Stomach (tissue), 9 donors: ENCODE results near the gene AIFM3. TPM values are rescaled to one million over a fixed set of nuclear protein-coding genes. Genes with fewer than 3 reads are reported as not detected.

Experiments used
- DNase-seq, 2 donors: peaks; one replicate each; pipeline versions ENCODE4 v3.0.0 to v3.0.0-alpha.2; 2013 to 2019
- H3K27ac ChIP-seq, 5 donors: fragments of 200-600 bp in 4 of 5; sonication (generic) in 4 of 5; one replicate each; pipeline ENCODE4 v1.5.1; 2013 to 2019; ENCODE audit warnings: mild to moderate bottlenecking in 1 of 5, moderate library complexity in 1 of 5
- H3K27me3 ChIP-seq, 3 donors: fragments of 200-600 bp; sonication (generic); one replicate each; pipeline ENCODE4 v1.5.1; 2017 to 2019; ENCODE audit warnings: mixed run types in 1 of 3
- H3K36me3 ChIP-seq, 4 donors: fragments of 200-600 bp; sonication (generic); 1 replicate in 3 of 4; 2 replicates in 1 of 4; pipeline ENCODE4 v1.5.1; 2016 to 2019
- H3K4me1 ChIP-seq, 4 donors: fragments of 200-600 bp; sonication (generic); one replicate each; pipeline ENCODE4 v1.5.1; 2016 to 2019
- H3K4me3 ChIP-seq, 4 donors: fragments of 200-600 bp; sonication (generic) in 3 of 4; one replicate each; pipeline ENCODE4 v1.5.1; 2016 to 2019; ENCODE audit warnings: mild to moderate bottlenecking in 1 of 4
- H3K9me3 ChIP-seq, 4 donors: fragments of 200-600 bp; sonication (generic); one replicate each; pipeline ENCODE4 v1.5.1; 2016 to 2019
- CTCF ChIP-seq, 7 experiments: fragments of 450-650 bp in 4 of 7; fragments of 200-600 bp in 3 of 7; sonication (generic) in 3 of 7; IDR thresholded peaks; one replicate each; pipeline ENCODE4 v1.5.1; 2016 to 2019; ENCODE audit warnings: antibody characterized with exemption in 7 of 7, control low read depth in 2 of 7, mild to moderate bottlenecking in 1 of 7
- EP300 ChIP-seq: sonication (generic); formaldehyde crosslinking; IDR thresholded peaks from one replicate; pipeline ENCODE4 v1.6.1; 2017; ENCODE audit warnings: antibody characterized with exemption
- POLR2A ChIP-seq, 4 donors: fragments of 450-650 bp; IDR thresholded peaks; one replicate each; pipeline ENCODE4 v1.6.1; 2016; ENCODE audit warnings: antibody characterized with exemption in 4 of 4, control low read depth in 2 of 4, mild to moderate bottlenecking in 1 of 4, moderate library complexity in 1 of 4
- POLR2AphosphoS5 ChIP-seq, 3 donors: sonication (generic); formaldehyde crosslinking; IDR thresholded peaks; one replicate each; pipeline ENCODE4 v1.6.1; 2016; ENCODE audit warnings: antibody characterized with exemption in 3 of 3
- WGBS, 5 donors: extraction: QIAGEN DNeasy Blood & Tissue Kit in 3 of 5; methylation state at CpG; one replicate each; pipeline versions ENCODE4 v1.1.5 to v1.1.7; 2013 to 2018; 5-methylcytosine and 5-hydroxymethylcytosine counted together
- intact Hi-C: fragments of 100-400 bp; cut with DNase I; formaldehyde crosslinking; loops from one replicate; pipeline ENCODE4 v1.15.1; 2023; ENCODE audit warnings: low total_unique reads
- polyA plus RNA-seq, 3 donors: library from polyadenylated mRNA; stranded (reverse); fragments of 200-250 nt; gene quantifications; one replicate each; pipeline ENCODE4 v1.2.3, GENCODE V29; 2013
- total RNA-seq, 5 donors: library from RNA; depleted of rRNA; stranded (reverse); fragments of >200 nt; gene quantifications; one replicate each; pipeline versions ENCODE4 v1.1.0 to v1.2.3, GENCODE V29; 2014 to 2016
- donor health status: healthy with polysubstance abuse.
- donor health status: Bipolar disorder and iron deficiency.
- donor health status: healthy.

Gene AIFM3
- total and polyA plus RNA-seq, 8 donors: 0.55 to 157 (median 2.1) TPM; not detected in 3

GRCh38 chr22:20959578-20960461 is 7.2 kb upstream of the AIFM3 start:
- intact Hi-C loops: loop anchor here (10.0 kb wide), 1 partner anchor 65 kb away; no protein-coding TSS in a partner anchor
- Histone ChIP-seq H3K9me3 (no peaks in the 10 kb centered on the region), H3K27me3 (peaks cover 0 to 24% (median 8%) of the 10 kb centered on the region in 3 donors), H3K27ac (no peak overlapping the region), H3K4me3 (no peak overlapping the region), H3K36me3 (no peaks in the 10 kb centered on the region), H3K4me1 (peaks cover 21 to 38% (median 30%) of the 10 kb centered on the region in 4 donors)
- no peak for DNase-seq
- WGBS, 5 donors: 93 to 97% (median 95%) methylated on average over 13 to 20 of the region's 20 CpGs
- TF ChIP-seq POLR2A (IDR thresholded peaks at IDR 0.05) (no peak), POLR2AphosphoS5 (IDR thresholded peaks at IDR 0.05) (no peak), CTCF (IDR thresholded peaks at IDR 0.05) (no peak), EP300 (no peak)

GRCh38 chr22:20960609-20961008 is 6.4 kb upstream of the AIFM3 start:
- TF ChIP-seq EP300 (no peak), POLR2A (IDR thresholded peaks at IDR 0.05) (no peak), CTCF (IDR thresholded peaks at IDR 0.05) (no peak), POLR2AphosphoS5 (IDR thresholded peaks at IDR 0.05) (no peak)
- peaks cover 0 to 30% (median 13%) of the 10 kb centered on the region in 3 donors for H3K27me3 ChIP-seq
- no peak overlapping the region for H3K4me3 ChIP-seq
- H3K27ac ChIP-seq: no peak overlapping the region
- DNase-seq: no peak
- no peaks in the 10 kb centered on the region for H3K9me3 ChIP-seq
- intact Hi-C loops: loop anchor here (10.0 kb wide), 1 partner anchor 64 kb away; no protein-coding TSS in a partner anchor
- no peaks in the 10 kb centered on the region for H3K36me3 ChIP-seq
- 82 to 94% (median 90%) methylated on average over 4 of the region's 4 CpGs for WGBS, 5 donors
- peaks cover 25 to 44% (median 35%) of the 10 kb centered on the region in 4 donors for H3K4me1 ChIP-seq

DNA sequence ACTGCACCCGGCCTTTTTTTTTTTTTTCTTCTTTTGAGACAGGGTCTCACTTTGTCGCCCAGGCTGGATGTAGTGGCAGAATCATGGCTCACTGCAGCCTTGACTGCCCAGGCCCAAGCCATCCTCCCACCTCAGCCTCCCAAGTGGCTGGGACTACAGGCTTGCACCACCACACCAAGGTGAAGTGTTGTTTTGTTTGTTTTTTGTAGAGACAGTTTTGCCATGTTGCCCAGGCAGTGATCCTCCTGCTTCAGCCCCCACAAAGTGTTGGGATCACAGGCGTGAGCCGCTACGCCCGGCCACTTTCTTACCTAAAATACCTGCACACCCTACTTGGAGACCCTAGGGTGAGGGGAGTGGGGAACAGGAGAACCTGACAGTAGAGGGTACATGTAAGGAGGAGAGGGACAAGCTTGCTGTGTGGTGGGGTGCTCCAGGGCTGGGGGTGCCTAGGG is 4.5 kb upstream of the AIFM3 start:
- intact Hi-C loops: loop anchor here (10.0 kb wide), 1 partner anchor 62 kb away; no protein-coding TSS in a partner anchor
- H3K27me3 ChIP-seq: peaks cover 0 to 33% (median 13%) of the 10 kb centered on the region in 3 donors
- peaks cover 15 to 34% (median 22%) of the 10 kb centered on the region in 4 donors for H3K4me1 ChIP-seq
- no peak for TF ChIP-seq EP300
- H3K36me3 ChIP-seq: no peaks in the 10 kb centered on the region
- H3K4me3 ChIP-seq: no peak overlapping the region
- H3K9me3 ChIP-seq: no peaks in the 10 kb centered on the region
- WGBS, 5 donors: 88 to 95% (median 93%) methylated on average over 5 to 6 of the region's 6 CpGs
- DNase-seq: no peak
- H3K27ac ChIP-seq: no peak overlapping the region

GRCh38 chr22:20963201-20964052 is 3.6 kb upstream of the AIFM3 start:
- WGBS, 5 donors: 68 to 82% (median 77%) methylated on average over 7 of the region's 7 CpGs
- Histone ChIP-seq H3K27me3 (peaks cover 0 to 33% (median 13%) of the 10 kb centered on the region in 3 donors), H3K9me3 (no peaks in the 10 kb centered on the region), H3K4me3 (no peak overlapping the region), H3K4me1 (peaks cover 9 to 29% (median 14%) of the 10 kb centered on the region in 4 donors), H3K27ac (no peak overlapping the region), H3K36me3 (no peaks in the 10 kb centered on the region)
- peak in 1 of 2 donors; percentile 15 for DNase-seq
- no peak for TF ChIP-seq POLR2A (IDR thresholded peaks at IDR 0.05)
- intact Hi-C loops: loop anchor here (10.0 kb wide), 1 partner anchor 61 kb away; no protein-coding TSS in a partner anchor
